Hepatocyte (in vitro differentiated cells): Measurements from ENCODE around the gene SNAPC2. TPM values are rescaled to one million over a fixed set of nuclear protein-coding genes. Genes with fewer than 3 reads are reported as not detected.

Experiments
- DNase-seq: peaks from one replicate; pipeline ENCODE4 v3.0.0-alpha.2; 2016; ENCODE audit warnings: low spot score
- H2AFZ ChIP-seq: fragments of 200-600 bp; sonication (generic); 2 replicates; pipeline ENCODE4 v1.6.0; 2016; ENCODE audit warnings: antibody characterized with exemption, mild to moderate bottlenecking
- H3K27ac ChIP-seq: fragments of 200-600 bp; sonication (generic); 2 replicates; pipeline ENCODE4 v1.5.1; 2016; ENCODE audit warnings: mild to moderate bottlenecking
- H3K27me3 ChIP-seq: fragments of 200-600 bp; sonication (generic); 2 replicates; pipeline ENCODE4 v1.6.1; 2016
- H3K36me3 ChIP-seq: fragments of 200-600 bp; sonication (generic); replicated peaks from 2 replicates; pipeline ENCODE4 v1.5.1; 2016; ENCODE audit warnings: low read depth; ENCODE audit not compliant: insufficient read depth
- H3K4me1 ChIP-seq: fragments of 200-600 bp; sonication (generic); 2 replicates; pipeline ENCODE4 v1.5.1; 2016; ENCODE audit warnings: mild to moderate bottlenecking, moderate library complexity; ENCODE audit not compliant: insufficient read depth
- H3K4me2 ChIP-seq: fragments of 200-600 bp; sonication (generic); 2 replicates; pipeline ENCODE4 v1.6.0; 2016
- H3K4me3 ChIP-seq: fragments of 200-600 bp; sonication (generic); 2 replicates; pipeline ENCODE4 v1.5.1; 2016; ENCODE audit warnings: mild to moderate bottlenecking
- H3K79me2 ChIP-seq: fragments of 200-600 bp; sonication (generic); 2 replicates; pipeline ENCODE4 v1.6.0; 2017; ENCODE audit warnings: mild to moderate bottlenecking
- H3K9me2 ChIP-seq: fragments of 200-600 bp; sonication (generic); replicated peaks from 2 replicates; pipeline ENCODE4 v1.6.0; 2017; ENCODE audit warnings: mild to moderate bottlenecking; ENCODE audit not compliant: insufficient read depth
- H3K9me3 ChIP-seq: fragments of 200-600 bp; sonication (generic); 2 replicates; pipeline ENCODE4 v1.5.1; 2016; ENCODE audit warnings: low read depth, mild to moderate bottlenecking
- H4K20me1 ChIP-seq: fragments of 200-600 bp; sonication (generic); 2 replicates; pipeline ENCODE4 v1.6.0; 2016; ENCODE audit warnings: mild to moderate bottlenecking; ENCODE audit not compliant: insufficient read depth, poor library complexity, severe bottlenecking
- EZH2 ChIP-seq: fragments of 200-600 bp; sonication (generic); IDR thresholded peaks from 2 replicates; pipeline ENCODE4 v1.6.1; 2016; ENCODE audit warnings: antibody characterized with exemption, mild to moderate bottlenecking, borderline replicate concordance
- EZH2phosphoT487 ChIP-seq: fragments of 200-600 bp; sonication (generic); IDR thresholded peaks from one replicate; pipeline ENCODE4 v1.6.1; 2018; ENCODE audit warnings: antibody characterized with exemption, mild to moderate bottlenecking, low read depth, moderate library complexity; ENCODE audit not compliant: unreplicated experiment, severe bottlenecking
- WGBS: methylation state at CpG from one replicate; pipeline ENCODE4 v1.1.6; 2016; ENCODE audit warnings: low lambda C conversion rate; ENCODE audit errors: missing lambda C conversion rate; 5-methylcytosine and 5-hydroxymethylcytosine counted together
- polyA plus RNA-seq: library from polyadenylated mRNA; unstranded; fragments of >200 nt; fragmentation: Nextera tagmentation; extraction: Ambion mirVana; gene quantifications from 2 replicates; pipeline ENCODE4 v1.2.1, GENCODE V29; 2016
- total RNA-seq: library from RNA; depleted of rRNA; stranded (reverse); fragments of >200 nt; gene quantifications from 2 replicates; pipeline ENCODE4 v1.2.3, GENCODE V29; 2014
- TF ChIP-seq, protein P1 (sequence below): fragments of 200-600 bp; sonication (generic); IDR thresholded peaks from 2 replicates; pipeline ENCODE4 v1.5.1; 2016; ENCODE audit warnings: antibody characterized with exemption, mild to moderate bottlenecking; ENCODE audit not compliant: poor library complexity

Gene SNAPC2
- total and polyA plus RNA-seq, 2 experiments from 2014 or later: 11.8 to 17.5 TPM

DNA sequence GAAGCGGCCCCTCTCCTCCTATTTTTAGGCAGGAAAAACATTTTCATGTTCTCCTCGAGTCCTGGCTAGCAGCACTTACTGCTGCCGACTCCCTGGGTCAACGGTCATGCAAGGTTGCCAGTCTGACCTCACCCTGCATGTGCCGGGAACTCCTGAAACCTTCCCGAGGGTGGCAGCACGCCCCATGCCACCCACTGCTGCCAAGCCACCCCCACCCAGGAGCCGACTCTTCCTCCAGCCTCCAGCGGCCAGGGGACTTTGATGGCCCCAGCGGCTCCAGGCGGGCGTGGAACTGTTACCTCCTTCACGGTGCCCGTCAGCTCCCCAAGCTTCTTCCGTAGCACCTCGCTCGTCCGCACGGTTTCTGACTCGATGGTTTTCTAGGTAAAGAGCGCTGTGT lies 14.6 kb downstream of the SNAPC2 start:
- H3K4me3 ChIP-seq: no peak overlapping the region
- TF ChIP-seq EZH2phosphoT487: no peak
- H3K27ac ChIP-seq: no peak overlapping the region
- H3K4me2 ChIP-seq: no peak overlapping the region
- no peaks in the 10 kb centered on the region for H4K20me1 ChIP-seq
- peaks cover 3% of the 10 kb centered on the region for H3K4me1 ChIP-seq
- H3K9me3 ChIP-seq: no peaks in the 10 kb centered on the region
- no peaks in the 10 kb centered on the region for H3K36me3 ChIP-seq
- no peak overlapping the region for H2AFZ ChIP-seq
- 95% methylated on average over 19 of the region's 21 CpGs for WGBS
- H3K9me2 ChIP-seq: no peaks in the 10 kb centered on the region
- H3K27me3 ChIP-seq: no peaks in the 10 kb centered on the region
- DNase-seq: no peak
- peaks cover 14% of the 10 kb centered on the region for H3K79me2 ChIP-seq

DNA sequence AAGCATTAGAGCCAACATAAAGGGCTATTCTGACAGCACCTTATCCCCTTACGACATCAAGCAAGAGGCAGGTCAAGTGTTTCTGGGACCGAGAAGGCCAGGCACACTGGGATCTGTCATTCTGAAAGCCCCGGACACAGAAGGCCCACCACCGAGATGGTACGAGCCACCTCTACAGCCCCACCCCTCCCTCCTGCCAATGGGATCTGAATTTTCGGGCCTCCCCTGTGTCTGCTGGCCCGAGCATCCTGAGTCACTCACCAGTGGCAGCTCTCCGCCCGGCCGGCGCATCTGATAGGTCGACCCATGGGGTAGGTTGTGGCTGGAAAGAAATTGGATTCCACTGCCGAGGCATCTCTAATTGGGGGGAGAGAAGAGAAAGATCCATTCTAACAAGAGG lies 20.7 kb downstream of the SNAPC2 start:
- no peak for DNase-seq
- TF ChIP-seq EZH2: no peak
- TF ChIP-seq, protein P1, sequence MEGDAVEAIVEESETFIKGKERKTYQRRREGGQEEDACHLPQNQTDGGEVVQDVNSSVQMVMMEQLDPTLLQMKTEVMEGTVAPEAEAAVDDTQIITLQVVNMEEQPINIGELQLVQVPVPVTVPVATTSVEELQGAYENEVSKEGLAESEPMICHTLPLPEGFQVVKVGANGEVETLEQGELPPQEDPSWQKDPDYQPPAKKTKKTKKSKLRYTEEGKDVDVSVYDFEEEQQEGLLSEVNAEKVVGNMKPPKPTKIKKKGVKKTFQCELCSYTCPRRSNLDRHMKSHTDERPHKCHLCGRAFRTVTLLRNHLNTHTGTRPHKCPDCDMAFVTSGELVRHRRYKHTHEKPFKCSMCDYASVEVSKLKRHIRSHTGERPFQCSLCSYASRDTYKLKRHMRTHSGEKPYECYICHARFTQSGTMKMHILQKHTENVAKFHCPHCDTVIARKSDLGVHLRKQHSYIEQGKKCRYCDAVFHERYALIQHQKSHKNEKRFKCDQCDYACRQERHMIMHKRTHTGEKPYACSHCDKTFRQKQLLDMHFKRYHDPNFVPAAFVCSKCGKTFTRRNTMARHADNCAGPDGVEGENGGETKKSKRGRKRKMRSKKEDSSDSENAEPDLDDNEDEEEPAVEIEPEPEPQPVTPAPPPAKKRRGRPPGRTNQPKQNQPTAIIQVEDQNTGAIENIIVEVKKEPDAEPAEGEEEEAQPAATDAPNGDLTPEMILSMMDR: no peak
- TF ChIP-seq EZH2phosphoT487: no peak
- 92% methylated on average over 13 of the region's 13 CpGs for WGBS
- Histone ChIP-seq H3K9me3 (no peaks in the 10 kb centered on the region), H3K27ac (no peak overlapping the region), H3K4me3 (no peak overlapping the region), H2AFZ (no peak overlapping the region), H3K9me2 (no peaks in the 10 kb centered on the region), H4K20me1 (no peaks in the 10 kb centered on the region), H3K4me1 (peaks cover 8% of the 10 kb centered on the region), H3K4me2 (no peak overlapping the region), H3K79me2 (peaks cover 42% of the 10 kb centered on the region), H3K36me3 (no peaks in the 10 kb centered on the region), H3K27me3 (no peaks in the 10 kb centered on the region)

DNA sequence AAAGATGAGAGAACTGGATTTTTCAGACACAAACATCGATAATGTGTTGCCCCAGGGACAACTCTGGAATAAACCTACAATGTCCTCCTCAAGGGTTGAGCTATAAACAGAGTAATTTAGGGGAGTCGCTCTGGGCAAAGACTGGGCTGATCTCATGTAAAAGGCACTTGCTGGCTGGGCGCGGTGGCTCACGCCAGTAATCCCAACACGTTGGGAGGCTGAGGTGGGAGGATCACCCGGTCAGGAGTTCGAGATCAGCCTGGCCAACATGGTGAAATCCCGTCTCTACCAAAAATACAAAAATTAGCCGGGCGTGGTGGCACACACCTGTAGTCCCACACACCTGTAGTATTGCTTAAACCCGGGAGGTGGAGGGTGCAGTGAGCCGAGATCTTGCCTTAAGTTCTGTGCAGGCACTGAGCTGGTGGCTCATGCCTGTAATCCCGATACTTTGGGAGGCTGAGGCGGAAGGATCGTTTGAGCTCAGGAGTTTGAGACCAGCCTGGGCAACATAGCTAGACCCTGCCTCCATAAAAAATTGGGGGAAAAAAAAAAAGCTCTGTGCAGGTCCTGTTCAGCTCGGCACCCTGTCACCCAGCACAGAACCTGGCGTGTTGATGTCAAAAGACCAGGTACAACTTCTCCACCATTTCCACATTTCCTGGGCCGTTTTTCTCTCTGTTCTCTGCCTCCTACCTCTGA lies 21.9 kb downstream of the SNAPC2 start:
- H3K27ac ChIP-seq: no peak overlapping the region
- no peaks in the 10 kb centered on the region for H3K9me3 ChIP-seq
- no peaks in the 10 kb centered on the region for H3K36me3 ChIP-seq
- no peaks in the 10 kb centered on the region for H3K27me3 ChIP-seq
- no peak for TF ChIP-seq EZH2phosphoT487
- no peak for TF ChIP-seq EZH2
- TF ChIP-seq, protein P1: no peak
- no peaks in the 10 kb centered on the region for H3K9me2 ChIP-seq
- no peaks in the 10 kb centered on the region for H4K20me1 ChIP-seq
- peak overlapping the region; percentile 90 for H3K4me2 ChIP-seq
- H3K4me3 ChIP-seq: peak overlapping the region; percentile 45
- H2AFZ ChIP-seq: no peak overlapping the region
- DNase-seq: no peak
- WGBS: 96% methylated on average over 19 of the region's 19 CpGs
- H3K4me1 ChIP-seq: peaks cover 8% of the 10 kb centered on the region
- H3K79me2 ChIP-seq: peaks cover 42% of the 10 kb centered on the region

DNA sequence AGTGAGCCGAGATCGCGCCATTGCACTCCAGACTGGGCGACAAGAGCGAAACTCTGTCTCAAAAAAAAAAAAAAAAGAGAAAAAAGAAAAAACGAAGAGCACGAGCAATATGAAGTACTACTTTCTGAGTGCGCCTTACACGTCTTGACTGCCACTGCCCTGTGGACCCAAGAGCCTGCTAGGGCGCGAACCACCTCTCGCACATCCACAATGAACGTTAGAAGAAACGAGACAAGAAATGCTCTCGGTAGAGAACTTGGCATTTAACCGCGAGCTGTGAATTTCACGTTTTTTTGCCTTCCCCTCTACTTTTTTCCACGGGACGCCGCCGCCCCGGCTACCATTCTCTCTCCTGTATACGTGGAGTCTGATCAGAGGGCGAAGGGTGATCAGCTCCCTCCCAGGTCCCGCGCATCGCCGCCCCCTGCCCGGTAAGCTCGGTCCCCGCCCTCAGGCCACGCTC lies 22.9 kb downstream of the SNAPC2 start:
- peak overlapping the region; percentile 45 for H3K4me3 ChIP-seq
- TF ChIP-seq, protein P1: no peak
- TF ChIP-seq EZH2: no peak
- TF ChIP-seq EZH2phosphoT487: no peak
- H3K9me3 ChIP-seq: no peaks in the 10 kb centered on the region
- DNase-seq: no peak
- no peaks in the 10 kb centered on the region for H3K27me3 ChIP-seq
- H3K4me1 ChIP-seq: peaks cover 8% of the 10 kb centered on the region
- H3K4me2 ChIP-seq: peak overlapping the region; percentile 90
- H3K36me3 ChIP-seq: no peaks in the 10 kb centered on the region
- no peaks in the 10 kb centered on the region for H4K20me1 ChIP-seq
- WGBS: 8% methylated on average over 33 of the region's 33 CpGs
- no peaks in the 10 kb centered on the region for H3K9me2 ChIP-seq
- peak overlapping the region; percentile 93 for H3K27ac ChIP-seq
- H2AFZ ChIP-seq: peak overlapping the region; percentile 60
- peaks cover 39% of the 10 kb centered on the region for H3K79me2 ChIP-seq
